ENCODE data around the gene AGO4. TPM values are rescaled to one million over a fixed set of nuclear protein-coding genes. Genes with fewer than 3 reads are reported as not detected.
"Not testable (repeated sequence)": the region's sequence is repeated elsewhere in the genome, so short reads cannot be mapped to it uniquely, and the experiment has no call there.

Gene AGO4
- total RNA-seq, 1 donor from 2014 or later = 94.6 TPM

DNA sequence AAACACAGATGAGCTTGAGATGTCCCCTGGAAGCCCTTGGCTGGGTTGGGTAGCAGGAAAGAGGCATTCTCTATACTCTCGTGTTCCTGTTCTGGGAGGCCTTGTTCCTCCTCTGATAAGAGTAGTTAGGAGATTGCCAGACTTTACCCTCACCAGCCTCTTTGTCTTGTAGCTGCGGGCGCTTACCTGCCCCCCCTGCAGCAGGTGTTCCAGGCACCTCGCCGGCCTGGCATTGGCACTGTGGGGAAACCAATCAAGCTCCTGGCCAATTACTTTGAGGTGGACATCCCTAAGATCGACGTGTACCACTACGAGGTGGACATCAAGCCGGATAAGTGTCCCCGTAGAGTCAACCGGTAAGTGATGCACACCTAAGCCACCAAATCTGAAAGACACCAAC, 80.4 kb downstream of the AGO4 start:
- FAIRE-seq (no peak), DNase-seq (ENCODE audit: low spot score in 2 of 2) (no peak)

DNA sequence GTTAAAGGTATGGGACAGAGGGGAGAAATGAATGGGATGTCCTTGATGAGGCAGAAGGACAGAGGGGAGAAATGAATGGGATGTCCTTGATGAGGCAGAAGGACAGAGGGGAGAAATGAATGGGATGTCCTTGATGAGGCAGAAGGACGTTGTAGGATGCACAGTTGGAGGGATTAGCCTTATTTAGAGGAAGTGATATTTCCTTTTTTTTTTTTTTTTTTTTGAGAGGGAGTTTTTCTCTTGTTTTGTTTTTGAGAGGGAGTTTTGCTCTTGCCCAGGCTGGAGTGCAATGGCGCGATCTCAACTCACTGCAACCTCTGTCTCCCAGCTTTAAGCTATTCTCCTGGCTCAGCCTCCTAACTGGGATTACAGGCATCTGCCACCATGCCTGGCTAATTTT, 81.2 kb downstream of the AGO4 start:
- DNase-seq (ENCODE audit: low spot score in 2 of 2); FAIRE-seq: not testable (repeated sequence)

DNA sequence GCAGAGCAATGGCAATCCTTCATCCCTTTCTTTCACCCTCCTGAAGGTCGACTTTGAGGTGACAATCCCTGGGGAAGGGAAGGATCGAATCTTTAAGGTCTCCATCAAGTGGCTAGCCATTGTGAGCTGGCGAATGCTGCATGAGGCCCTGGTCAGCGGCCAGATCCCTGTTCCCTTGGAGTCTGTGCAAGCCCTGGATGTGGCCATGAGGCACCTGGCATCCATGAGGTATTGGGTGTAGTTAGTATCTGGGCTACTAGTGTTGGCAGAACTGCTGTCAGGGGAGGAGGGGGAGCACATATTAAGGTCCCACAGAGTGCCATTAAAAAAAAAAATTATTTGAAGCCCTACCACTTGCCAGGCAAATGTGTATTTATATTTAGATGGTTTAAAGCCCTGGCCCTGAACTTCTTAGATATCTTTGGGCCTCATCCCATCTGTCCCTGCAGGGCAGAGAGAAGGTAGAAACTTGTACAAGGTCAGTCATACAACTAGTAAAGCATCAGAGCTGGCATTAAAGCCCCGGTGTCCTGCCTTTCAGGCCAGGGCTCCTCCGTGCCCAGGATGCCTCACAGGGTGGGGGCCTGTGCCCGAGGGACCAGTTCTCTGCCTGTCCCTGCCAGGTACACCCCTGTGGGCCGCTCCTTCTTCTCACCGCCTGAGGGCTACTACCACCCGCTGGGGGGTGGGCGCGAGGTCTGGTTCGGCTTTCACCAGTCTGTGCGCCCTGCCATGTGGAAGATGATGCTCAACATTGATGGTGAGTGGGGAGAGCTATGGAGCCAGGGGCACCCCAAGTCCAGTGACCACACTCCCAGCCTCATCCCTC, 85.4 kb downstream of the AGO4 start:
- DNase-seq (ENCODE audit: low spot score in 2 of 2) (no peak), FAIRE-seq (no peak)

DNA sequence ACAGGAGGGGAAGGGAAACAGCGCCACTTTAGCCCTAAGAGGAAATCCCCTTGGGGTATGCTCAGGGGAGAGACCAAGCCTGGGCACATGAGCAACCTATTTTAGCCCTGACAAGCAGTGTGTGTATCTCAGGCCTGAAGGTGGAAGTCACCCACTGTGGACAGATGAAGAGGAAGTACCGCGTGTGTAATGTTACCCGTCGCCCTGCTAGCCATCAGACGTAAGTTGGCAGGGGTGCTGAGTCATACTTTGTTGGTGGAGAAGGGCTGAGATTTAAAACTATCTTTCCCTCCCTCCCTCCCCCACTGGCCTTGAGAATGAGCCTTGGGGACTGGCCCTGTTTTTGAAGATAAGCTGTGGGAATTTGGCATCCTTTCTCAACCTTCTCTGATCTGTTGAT, 86.4 kb downstream of the AGO4 start:
- no peak for FAIRE-seq
- peak in 1 of 2 donors; percentile 32 for DNase-seq (ENCODE audit: low spot score in 2 of 2)

- DNase-seq (ENCODE audit: low spot score in 2 of 2) (no peak), FAIRE-seq (no peak)
Measured at GRCh38 chr1:35894656-35895055, 86.8 kb downstream of the AGO4 start.

GRCh38 chr1:35899941-35900340, 92.1 kb downstream of the AGO4 start:
- FAIRE-seq (no peak), DNase-seq (ENCODE audit: low spot score in 2 of 2) (no peak)

DNA sequence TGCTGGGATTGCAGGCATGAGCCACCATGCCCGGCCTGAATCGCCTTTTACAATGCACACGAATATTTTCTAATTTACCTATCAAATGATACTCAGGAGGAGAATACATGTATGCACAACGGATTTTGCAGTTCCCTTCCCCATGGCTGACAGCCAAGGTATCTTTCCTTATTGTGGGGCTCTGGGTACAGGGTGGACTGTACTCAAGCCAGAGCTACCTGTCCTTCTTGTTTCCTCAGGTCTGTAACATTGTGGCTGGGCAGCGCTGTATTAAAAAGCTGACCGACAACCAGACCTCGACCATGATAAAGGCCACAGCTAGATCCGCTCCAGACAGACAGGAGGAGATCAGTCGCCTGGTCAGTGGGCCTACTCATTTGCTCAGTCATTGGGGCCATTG, 93.4 kb downstream of the AGO4 start:
- no peak for DNase-seq (ENCODE audit: low spot score in 2 of 2)
- FAIRE-seq = no peak

GRCh38 chr1:35902671-35903070, 94.9 kb downstream of the AGO4 start:
- FAIRE-seq (no peak), DNase-seq (ENCODE audit: low spot score in 2 of 2) (no peak)

Other genes starting within 250 kb of the AGO4 start
- gene TFAP2E, start 234.7 kb upstream of the AGO4 start, total RNA-seq = under 0.01 TPM
- gene PSMB2, start 166.5 kb upstream of the AGO4 start, total RNA-seq = 19.2 TPM
- gene C1orf216, start 89.1 kb upstream of the AGO4 start, total RNA-seq = 72.6 TPM
- gene CLSPN, start 38.0 kb upstream of the AGO4 start, total RNA-seq = 4.5 TPM
- gene AGO1, start 75.2 kb downstream of the AGO4 start, total RNA-seq = 12.2 TPM
- 21.6 TPM for gene AGO3, start 123.1 kb downstream of the AGO4 start, total RNA-seq

Data from frontal cortex (tissue), 4 donors.